Activated gamma-delta T cell treated with anti-CD3 and anti-CD28 coated beads, Interleukin-2, amount 50 U/mL, for 16 hours (primary cell): Measurements from ENCODE around the gene CXCR5.

ENCODE experiments used
- DNase-seq: peaks from one replicate; pipeline ENCODE4 v3.0.0-alpha.2; 2020; ENCODE audit warnings: low read depth

The CXCR5 gene

GRCh38 chr11:118912742-118913410 is 29.2 kb downstream of the CXCR5 start:
- DNase-seq: no peak

DNA sequence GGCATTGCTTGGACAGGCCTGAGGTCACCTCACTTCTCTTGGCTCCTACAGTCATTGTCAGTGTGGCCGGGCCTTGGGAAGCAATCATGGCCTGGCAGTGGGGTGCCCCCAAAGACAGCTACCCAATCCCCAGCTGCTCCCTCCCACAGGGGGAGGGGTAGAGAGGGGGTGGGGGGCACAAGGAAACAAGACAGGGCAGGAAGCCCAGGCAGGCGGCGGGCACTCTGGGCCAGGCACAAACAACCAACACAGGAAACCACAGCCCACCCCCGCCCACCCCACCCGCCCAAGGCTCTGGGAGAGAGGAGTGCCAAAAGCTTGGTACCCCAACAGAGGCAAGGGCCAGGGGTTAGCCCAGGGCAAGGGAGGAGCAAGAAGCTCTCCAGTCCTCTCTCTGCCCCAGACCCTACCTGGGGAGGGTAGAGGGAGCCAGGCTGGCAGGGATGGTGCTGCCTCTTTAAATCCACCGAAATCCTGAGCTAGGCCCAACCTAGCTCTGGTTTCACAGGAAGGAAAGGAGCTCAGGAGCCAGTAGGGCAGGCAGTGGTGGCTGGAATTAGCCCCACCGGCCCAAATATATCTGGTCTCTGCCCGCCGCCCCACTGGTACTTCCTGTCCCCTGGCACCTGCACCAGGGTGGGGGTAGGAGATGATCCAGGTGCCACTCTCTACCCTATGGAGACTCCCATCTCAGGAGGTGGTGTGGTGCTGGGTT is 29.9 kb downstream of the CXCR5 start:
- DNase-seq: no peak

DNA sequence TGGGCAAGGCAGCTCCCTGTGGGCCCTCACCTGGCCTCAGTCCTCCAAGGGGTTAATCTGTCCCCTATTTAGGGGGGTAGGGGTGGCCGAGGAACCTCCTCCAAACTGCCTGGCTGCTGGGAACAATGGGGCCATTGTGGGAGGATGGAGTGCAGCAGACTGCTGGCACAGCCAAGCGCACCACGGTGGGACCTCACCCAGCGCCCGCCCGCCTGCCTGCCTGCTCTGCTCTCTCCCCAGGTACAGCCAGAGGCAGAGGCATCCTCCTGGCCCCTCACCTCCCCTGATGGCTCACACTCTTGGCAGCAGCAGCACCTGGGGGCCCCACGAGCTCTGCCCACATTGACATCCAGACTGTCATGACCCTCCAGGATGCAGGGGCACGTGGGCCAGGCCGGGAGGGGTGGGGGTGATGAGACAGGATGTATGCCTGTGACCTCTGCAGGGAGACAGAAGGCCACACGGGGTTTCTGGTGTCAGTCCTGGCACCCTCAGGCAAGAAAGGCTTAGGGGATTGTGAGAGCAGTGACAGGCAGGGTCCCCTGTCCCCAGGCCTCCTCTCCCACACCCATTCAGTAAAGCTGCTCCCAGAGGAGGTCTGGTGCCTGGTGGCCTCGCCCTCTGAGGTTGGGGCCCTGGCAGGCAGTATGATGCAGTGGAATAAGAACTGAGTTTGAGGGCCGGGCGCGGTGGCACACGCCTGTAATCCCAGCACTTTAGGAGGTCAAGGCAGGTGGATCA is 30.7 kb downstream of the CXCR5 start:
- DNase-seq: no peak

DNA sequence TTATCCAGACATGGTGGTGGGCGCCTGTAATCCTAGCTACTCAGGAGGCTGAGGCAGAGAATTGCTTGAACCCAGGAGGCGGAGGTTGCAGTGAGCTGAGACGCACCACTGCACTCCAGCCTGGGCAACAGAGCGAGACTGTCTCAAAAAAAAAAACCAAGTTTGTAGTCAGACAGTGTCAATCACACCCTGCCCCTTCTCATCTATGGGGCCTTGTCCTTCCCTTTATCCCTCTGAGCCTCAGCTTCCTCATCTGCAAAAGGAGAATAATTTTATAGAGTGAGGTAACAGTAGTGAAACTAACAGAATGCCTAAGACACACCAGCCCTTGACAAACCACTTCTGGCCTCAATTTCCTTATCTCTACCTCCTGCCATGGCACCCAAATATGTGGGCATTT is 31.3 kb downstream of the CXCR5 start:
- no peak for DNase-seq

DNA sequence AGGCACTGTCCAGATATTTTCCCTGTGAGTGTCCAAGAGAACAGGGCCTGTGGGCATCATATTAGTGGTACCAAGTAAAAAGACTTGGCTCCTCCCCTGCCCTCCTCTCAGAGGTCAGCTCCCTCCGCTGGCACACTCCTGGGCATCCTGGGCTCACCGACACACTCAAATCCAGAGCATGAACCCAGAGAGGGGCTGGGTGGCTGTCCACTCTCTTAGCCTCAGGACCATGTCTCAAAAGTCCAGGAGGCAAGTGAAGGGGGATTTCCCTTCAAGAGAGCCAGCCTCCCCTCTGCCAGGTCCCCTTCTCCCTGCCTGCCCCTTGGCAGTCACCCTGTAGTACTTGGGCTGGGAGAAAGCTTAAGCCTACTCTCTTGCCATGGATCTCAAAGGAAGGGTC is 31.7 kb downstream of the CXCR5 start:
- no peak for DNase-seq

DNA sequence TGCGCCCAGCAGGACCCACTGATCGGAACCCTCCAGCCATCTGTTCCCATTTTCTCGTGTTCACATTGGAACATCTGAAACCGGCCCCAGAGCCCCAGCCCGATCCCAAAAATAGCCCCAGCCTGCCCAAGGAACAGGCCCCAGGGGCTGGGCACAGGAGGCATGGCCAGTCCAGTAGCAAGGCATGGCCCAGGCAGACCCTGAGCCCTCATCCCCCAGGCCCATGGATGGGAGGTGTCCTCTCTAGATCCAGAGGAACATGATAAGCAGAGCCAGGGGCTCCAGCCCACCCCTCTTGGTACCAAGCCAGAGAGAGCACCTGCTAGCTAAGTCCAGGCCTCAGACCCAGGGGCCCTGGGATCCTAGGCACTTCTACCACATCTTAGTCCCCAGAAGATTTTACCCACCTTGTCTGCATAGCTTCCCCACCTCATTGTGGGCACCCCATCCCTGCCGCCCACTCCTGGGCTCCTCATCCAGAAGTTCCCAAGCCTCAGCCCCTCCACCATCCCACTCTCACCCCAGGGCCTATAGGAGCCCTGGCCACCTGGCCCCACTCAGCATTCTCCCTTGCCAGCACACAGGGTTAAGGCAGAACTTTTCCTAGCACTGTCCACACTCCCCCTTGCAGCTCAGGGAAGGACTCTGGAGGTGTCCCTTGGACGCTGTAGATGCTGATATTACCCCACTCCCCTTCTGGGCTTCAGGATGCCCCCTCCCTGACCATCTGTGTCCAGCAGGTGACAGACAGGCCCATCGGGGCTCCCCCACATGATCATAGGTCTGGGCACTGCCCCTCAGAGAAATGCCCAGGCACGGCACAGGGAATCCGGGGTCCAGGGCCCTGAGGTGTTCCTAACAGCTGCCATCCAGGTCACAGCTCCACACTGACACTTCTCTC is 32.5 kb downstream of the CXCR5 start:
- DNase-seq: no peak

GRCh38 chr11:118916842-118917388 is 33.2 kb downstream of the CXCR5 start:
- DNase-seq: no peak

GRCh38 chr11:118917481-118918127 is 33.9 kb downstream of the CXCR5 start:
- no peak for DNase-seq

GRCh38 chr11:118918128-118918685 is 34.5 kb downstream of the CXCR5 start:
- no peak for DNase-seq

DNA sequence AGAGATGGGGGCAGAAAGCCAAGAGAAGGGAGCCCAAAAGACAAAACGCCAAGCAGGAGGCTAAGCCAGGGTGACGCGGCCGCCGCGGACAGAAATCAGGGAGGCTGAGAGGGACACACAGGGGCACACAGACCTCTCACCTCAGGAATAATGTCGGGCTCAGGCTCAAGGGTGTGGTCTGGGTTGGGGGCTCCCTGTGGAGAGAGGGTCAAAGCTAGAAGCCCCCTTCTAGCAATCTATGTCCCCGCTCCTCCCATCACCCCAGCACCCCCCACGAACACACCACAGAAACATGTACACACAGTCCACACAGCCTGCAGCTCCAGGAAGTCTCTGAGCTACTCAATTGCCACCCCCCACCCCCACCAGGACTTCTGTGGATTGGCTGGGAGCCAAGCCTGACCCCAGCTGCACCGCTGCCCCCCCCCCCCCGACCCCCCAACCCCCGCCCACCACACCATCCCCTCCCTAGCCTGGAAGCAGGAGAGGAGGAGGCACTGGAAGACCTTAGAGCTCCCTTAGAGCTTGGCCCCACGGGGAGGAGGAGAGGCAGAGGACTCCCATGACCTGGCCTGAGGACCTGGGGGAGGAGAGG is 35.1 kb downstream of the CXCR5 start:
- DNase-seq: no peak

DNA sequence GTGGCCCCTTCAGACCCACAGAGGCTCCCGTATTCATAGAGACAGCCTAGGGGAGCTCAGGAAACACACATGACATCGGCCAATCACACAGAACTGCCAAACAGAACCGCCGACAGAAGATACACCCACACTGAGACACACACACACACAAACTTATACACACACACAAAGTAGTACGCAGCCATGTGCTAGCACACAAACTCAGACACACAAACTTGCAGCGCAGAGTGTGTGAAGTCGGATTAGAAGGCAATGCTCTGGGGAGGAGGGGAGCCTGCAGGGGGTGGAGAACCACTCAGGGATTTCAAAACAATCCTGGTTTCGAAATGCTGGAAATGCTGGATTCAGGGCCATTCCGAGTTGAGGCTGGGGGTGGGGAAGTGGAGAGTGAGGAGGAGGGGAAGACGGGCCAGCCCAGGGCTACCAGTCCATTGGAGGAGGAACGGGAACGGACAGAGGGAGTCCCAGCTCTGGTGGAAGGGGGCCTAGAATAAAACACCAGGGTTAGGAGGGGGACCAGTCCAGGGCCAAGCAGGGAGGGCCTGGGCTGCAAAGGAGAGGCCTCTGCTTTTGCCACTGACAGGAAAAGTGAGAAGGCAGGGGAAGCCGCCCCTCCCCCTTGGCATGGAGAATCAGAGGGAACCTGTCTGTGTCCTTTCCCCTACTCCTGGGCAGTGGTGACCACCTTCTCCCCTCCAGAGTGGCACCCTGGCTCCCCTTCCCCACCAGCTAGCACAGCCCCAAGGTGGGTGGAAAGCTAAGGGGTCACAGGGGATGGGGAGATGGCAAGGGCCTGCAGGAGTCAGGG is 37.6 kb downstream of the CXCR5 start:
- no peak for DNase-seq

DNA sequence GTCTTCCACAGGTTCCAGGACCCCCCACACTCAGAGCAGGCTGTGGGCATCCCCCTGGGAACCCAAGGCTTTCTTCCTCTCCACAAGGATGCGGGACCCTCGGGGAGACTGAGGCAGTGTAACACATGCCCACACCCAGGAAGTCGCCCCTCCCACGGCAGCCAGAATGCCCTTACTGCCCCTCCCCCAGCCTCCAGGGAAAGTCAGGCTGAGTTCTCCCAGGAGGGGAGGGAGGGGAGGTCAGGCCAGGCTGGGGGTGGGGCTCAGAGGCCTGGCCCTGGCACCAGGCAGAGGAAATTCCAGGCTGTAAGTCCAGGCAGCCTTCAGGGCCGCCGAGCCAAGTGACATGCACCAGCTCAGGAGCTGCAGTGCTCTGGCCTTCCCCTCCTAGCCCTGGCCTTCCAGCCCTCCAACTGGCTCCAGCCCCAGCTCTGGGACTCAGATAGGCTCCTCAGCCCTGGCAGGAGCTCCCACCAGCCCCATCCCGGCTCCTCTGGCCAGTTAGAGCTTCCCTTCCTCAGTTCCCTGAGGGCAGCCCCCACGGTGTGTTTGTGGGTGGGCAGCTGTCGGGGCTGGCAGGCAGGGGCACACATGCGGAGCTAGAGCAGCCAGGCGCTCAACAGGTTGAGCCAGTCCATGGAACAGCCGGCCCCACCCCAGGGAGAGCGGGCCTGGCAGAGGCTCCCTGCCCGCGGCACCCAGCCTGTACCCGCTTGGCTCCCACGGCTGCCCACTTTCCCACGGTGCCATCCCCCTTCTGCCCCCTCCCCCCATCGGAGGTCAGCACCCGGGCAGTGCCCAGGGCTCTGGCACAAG is 38.4 kb downstream of the CXCR5 start:
- no peak for DNase-seq

GRCh38 chr11:118922745-118923627 is 39.3 kb downstream of the CXCR5 start:
- DNase-seq: no peak

DNA sequence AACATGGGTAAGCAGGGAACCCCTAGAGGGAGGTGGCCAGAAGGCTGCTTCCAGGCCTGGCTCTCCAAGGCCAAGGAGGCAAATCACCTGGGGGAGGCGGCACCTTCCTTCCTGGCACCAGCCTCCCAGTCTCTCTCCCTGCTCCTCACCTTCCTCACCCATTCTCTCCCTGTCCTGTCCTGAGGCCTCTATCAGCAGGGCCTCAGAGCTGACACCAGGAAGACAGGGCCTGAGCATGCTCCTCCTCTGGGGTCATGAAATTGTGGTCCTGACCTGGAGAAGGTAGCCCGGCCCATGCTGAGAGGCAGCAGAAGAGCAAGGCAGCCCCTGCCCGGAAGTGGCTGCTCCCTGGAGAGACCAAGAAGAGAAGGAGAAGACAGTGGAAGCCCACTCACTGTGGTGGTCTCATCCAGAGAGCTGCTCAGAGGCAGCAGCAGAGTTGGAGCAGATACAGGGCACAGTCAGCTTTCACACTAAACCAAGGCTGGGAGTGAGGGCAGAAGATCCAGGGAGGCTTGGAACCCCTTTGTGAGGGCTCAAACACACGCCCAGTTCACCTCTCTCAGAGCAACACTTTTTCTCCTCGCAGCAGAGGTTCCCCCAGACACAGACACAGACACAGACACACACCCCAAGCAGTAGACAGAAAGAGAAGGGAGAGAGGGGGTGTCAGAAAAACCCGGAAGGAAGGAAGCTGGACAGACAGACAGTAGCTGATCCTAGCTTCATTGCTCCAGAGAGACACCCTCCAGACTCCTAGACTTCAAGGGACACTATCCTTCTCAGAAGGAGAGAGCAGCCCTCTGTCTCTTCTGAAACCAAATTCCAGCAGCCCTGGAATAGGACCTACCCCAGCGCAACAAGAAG is 40.3 kb downstream of the CXCR5 start:
- no peak for DNase-seq

DNA sequence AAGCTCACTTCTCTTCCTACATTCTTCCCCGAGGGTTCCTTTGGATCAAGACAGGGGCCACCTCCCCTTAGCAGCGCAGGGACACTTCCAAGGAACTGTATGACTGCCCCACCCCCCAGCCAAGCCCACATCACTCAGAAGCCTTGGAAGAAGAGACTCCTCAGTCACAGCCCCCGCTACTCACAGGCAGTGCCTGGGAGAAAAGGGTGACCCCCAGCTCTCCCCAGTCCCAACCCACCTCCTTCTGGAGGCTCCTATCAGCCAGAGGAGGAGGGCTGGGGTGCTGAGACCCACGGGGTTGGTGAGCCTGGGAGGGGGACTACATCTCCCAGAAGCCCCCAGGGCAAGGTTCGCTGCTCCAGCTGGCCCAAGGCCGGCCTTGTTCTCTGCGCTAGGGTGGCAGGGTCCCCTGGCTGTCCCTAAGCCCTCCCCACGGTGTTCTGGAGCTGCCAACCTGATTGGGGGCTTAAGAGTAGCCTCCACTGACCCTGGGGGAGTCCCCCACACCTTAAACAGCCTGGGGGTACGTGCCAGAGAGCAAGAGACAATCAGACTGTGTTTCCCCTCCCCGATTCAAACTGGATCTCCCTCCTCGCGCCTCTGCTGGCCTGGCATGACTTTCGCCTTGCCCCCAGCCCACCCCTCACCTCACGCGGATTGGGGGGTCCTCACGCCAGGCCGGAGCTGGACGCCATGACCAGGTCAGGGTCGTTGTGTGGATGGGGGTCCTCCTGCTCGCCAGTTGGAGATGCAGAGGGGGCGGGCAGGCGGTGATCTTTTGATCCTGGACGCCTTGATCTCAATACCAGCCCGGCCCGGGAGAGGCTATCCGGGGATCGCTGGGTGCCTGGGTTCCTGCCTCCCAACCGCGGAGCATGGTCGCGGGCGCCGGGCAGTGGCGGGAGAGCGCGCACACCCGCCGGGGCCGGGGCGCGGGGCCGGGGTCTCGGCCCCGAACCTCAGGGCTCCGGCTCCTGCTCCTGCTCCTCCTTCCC is 41.2 kb downstream of the CXCR5 start:
- DNase-seq: no peak
